HepG2 (cell line): ENCODE measurements around the gene RNF208. TPM values are rescaled to one million over a fixed set of nuclear protein-coding genes. Genes with fewer than 3 reads are reported as not detected.

Source experiments
- ATF1 ChIP-seq: IDR thresholded peaks from 2 replicates; pipeline ENCODE4 v1.6.1; 2016; ENCODE audit warnings: mild to moderate bottlenecking, control low read depth
- ERF ChIP-seq: IDR thresholded peaks from 2 replicates; pipeline ENCODE4 v1.6.1; 2018; ENCODE audit warnings: missing biosample characterization, missing genetic modification reagents
- MIER3 ChIP-seq: IDR thresholded peaks from 2 replicates; pipeline ENCODE4 v1.6.1; 2016; ENCODE audit warnings: missing compliant biosample characterization, borderline replicate concordance
- PHF5A ChIP-seq: IDR thresholded peaks from one replicate; pipeline ENCODE4 v1.6.1; 2018; ENCODE audit warnings: low read depth, missing genetic modification reagents; ENCODE audit not compliant: unreplicated experiment
- POLR2AphosphoS5 ChIP-seq: IDR thresholded peaks from 2 replicates; pipeline ENCODE4 v1.6.1; 2012; ENCODE audit warnings: low read depth, low read length
- RAD21 ChIP-seq: fragments of 450-650 bp; formaldehyde crosslinking; IDR thresholded peaks from 2 replicates; pipeline ENCODE4 v1.5.0; 2020; ENCODE audit warnings: mild to moderate bottlenecking
- SAFB2 ChIP-seq: sonication (generic); formaldehyde crosslinking; IDR thresholded peaks from 2 replicates; pipeline ENCODE4 v1.5.1; 2020; ENCODE audit warnings: missing genetic modification reagents, low read depth, mild to moderate bottlenecking, borderline replicate concordance
- SALL1 ChIP-seq: sonication (generic); formaldehyde crosslinking; IDR thresholded peaks from 2 replicates; pipeline ENCODE4 v1.8.0; 2022; ENCODE audit warnings: mild to moderate bottlenecking, missing genetic modification reagents
- SIN3A ChIP-seq: IDR thresholded peaks from 2 replicates; pipeline ENCODE4 v1.6.1; 2011; ENCODE audit warnings: low read depth, mild to moderate bottlenecking, control low read depth, low read length, borderline replicate concordance
- SRSF4 ChIP-seq: fragments of 200-400 bp; formaldehyde crosslinking; IDR thresholded peaks from one replicate; pipeline ENCODE4 v1.6.1; 2018; ENCODE audit warnings: mild to moderate bottlenecking, low read depth, low read length, moderate library complexity; ENCODE audit not compliant: poor library complexity, severe bottlenecking
- SRSF9 ChIP-seq: fragments of 200-400 bp; formaldehyde crosslinking; IDR thresholded peaks from 2 replicates; pipeline ENCODE4 v1.6.1; 2018; ENCODE audit warnings: borderline replicate concordance, mild to moderate bottlenecking, low read depth, low read length; ENCODE audit not compliant: insufficient read depth, poor library complexity, severe bottlenecking
- ZNF274 ChIP-seq: sonication (generic); formaldehyde crosslinking; IDR thresholded peaks from 2 replicates; pipeline ENCODE4 v1.5.1; 2020; ENCODE audit warnings: mild to moderate bottlenecking, missing genetic modification reagents
- ZNF337 ChIP-seq: sonication (generic); formaldehyde crosslinking; IDR thresholded peaks from 2 replicates; pipeline ENCODE4 v1.5.1; 2020; ENCODE audit warnings: missing genetic modification reagents, low read depth, mild to moderate bottlenecking, borderline replicate concordance
- ZNF530 ChIP-seq: sonication (generic); formaldehyde crosslinking; IDR thresholded peaks from 2 replicates; pipeline ENCODE4 v1.5.0; 2020; ENCODE audit warnings: low read depth, mild to moderate bottlenecking, missing genetic modification reagents
- ZNF768 ChIP-seq: sonication (generic); formaldehyde crosslinking; IDR thresholded peaks from 2 replicates; pipeline ENCODE4 v1.4.0; 2020; ENCODE audit warnings: missing genetic modification reagents
- ZNF775 ChIP-seq: sonication (generic); formaldehyde crosslinking; IDR thresholded peaks from 2 replicates; pipeline ENCODE4 v1.4.0; 2020; ENCODE audit warnings: missing genetic modification reagents, mild to moderate bottlenecking, moderate library complexity, borderline replicate concordance
- ZSCAN22 ChIP-seq: sonication (generic); formaldehyde crosslinking; IDR thresholded peaks from 2 replicates; pipeline ENCODE4 v1.4.0; 2020; ENCODE audit warnings: mild to moderate bottlenecking, missing genetic modification reagents
- polyA plus RNA-seq, 8 experiments: library from polyadenylated mRNA; depleted of rRNA in 3 of 8; stranded (reverse) in 7 of 8; unstranded in 1 of 8; fragments of >200 nt; fragmentation: Illumina TruSeq in 4 of 8; extraction: Trizol in 4 of 8; gene quantifications; 2 replicates each; pipeline versions ENCODE4 v1.2.1 to v1.2.3, GENCODE V29; 2011 to 2016; ENCODE audit warnings: low read depth in 4 of 8, missing spikeins in 1 of 8, mixed read lengths in 1 of 8; ENCODE audit not compliant: insufficient read depth in 1 of 8
- total RNA-seq, 5 experiments: library from RNA; depleted of rRNA; stranded (reverse); fragments of >200 nt; fragmentation: Illumina TruSeq; extraction: Trizol; gene quantifications; 2 replicates each; pipeline ENCODE4 v1.2.3, GENCODE V29; 2016; ENCODE audit warnings: low read depth in 1 of 5
- TF ChIP-seq, protein P1 (sequence below): sonication (generic); formaldehyde crosslinking; IDR thresholded peaks from 2 replicates; pipeline ENCODE4 v1.8.1; 2022; ENCODE audit warnings: mild to moderate bottlenecking, missing genetic modification reagents
- TF ChIP-seq, protein P2 (sequence below): sonication (generic); formaldehyde crosslinking; IDR thresholded peaks from 2 replicates; pipeline ENCODE4 v1.8.0; 2022; ENCODE audit warnings: missing genetic modification reagents, mild to moderate bottlenecking, borderline replicate concordance
- TF ChIP-seq, protein P3 (sequence below): sonication (generic); formaldehyde crosslinking; IDR thresholded peaks from 2 replicates; pipeline ENCODE4 v1.4.0; 2020; ENCODE audit warnings: mild to moderate bottlenecking, missing genetic modification reagents
- TF ChIP-seq, protein P4 (sequence below): sonication (generic); formaldehyde crosslinking; IDR thresholded peaks from 2 replicates; pipeline ENCODE4 v1.9.0; 2021; ENCODE audit warnings: missing genetic modification reagents, mild to moderate bottlenecking, borderline replicate concordance

RNF208 gene
- total and polyA plus RNA-seq, 2 of the 13 experiments (the other 11 are each of a cell fraction or from before 2014, with no cell fraction given), result 1.6 to 2.1 TPM

DNA sequence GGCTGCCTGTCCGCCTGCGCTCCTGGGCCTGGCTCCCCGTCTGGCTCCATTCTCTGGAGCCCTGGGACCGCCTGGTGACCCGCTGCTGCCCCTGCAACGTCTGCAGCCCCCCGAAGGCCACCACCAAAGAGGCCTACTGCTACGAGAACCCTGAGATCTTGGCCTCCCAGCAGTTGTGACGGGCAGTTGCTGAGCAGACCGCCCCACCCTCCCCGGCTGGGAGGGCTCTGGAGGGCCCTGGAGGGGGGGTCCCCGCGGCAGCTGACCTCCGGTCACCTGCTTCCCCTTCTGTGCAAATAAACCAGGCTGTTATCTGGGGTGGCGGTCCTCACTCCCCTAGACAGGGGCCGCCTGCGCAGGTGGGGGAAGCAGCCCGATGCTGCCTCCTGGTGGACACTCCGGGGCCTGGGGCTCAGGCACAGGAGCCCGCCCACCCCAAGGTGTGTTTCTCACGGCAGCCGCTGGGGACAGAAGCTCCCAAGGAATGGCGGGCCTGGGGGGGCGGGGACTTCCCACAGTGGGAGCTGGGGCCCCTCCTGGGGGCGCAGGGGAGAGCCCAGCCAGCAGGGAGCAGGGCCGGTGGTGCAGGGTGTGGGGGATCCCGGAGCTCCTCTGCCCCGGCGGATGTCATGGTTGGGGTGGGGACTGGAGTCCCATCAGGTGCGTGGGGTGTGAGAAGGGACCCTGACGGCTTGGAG lies 14.3 kb upstream of the RNF208 start (continued):
- TF ChIP-seq ATF1 (CRISPR knock-in tag) (no peak), ZSCAN22 (CRISPR knock-in tag) (no peak), SRSF4 (no peak), MIER3 (CRISPR knock-in tag) (no peak), SIN3A (no peak; the same call in 1 of the 2 replicates), ZNF274 (peak; percentile 56; the same call in 1 of the 2 replicates), SRSF9 (no peak), PHF5A (CRISPR knock-in tag) (peak; percentile 70), ZNF530 (CRISPR knock-in tag) (no peak), SAFB2 (CRISPR knock-in tag) (peak; percentile 91; the same call in 1 of the 2 replicates), SALL1 (CRISPR knock-in tag) (peak; percentile 84), ERF (CRISPR knock-in tag) (peak; percentile 78; the same call in 1 of the 2 replicates), POLR2AphosphoS5 (peak; percentile 70), ZNF337 (CRISPR knock-in tag) (no peak), ZNF775 (CRISPR knock-in tag) (no peak), ZNF768 (no peak), RAD21 (CRISPR knock-in tag) (peak; percentile 94)
- TF ChIP-seq, protein P1, sequence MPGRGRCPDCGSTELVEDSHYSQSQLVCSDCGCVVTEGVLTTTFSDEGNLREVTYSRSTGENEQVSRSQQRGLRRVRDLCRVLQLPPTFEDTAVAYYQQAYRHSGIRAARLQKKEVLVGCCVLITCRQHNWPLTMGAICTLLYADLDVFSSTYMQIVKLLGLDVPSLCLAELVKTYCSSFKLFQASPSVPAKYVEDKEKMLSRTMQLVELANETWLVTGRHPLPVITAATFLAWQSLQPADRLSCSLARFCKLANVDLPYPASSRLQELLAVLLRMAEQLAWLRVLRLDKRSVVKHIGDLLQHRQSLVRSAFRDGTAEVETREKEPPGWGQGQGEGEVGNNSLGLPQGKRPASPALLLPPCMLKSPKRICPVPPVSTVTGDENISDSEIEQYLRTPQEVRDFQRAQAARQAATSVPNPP (CRISPR knock-in tag), result no peak
- TF ChIP-seq, protein P2, sequence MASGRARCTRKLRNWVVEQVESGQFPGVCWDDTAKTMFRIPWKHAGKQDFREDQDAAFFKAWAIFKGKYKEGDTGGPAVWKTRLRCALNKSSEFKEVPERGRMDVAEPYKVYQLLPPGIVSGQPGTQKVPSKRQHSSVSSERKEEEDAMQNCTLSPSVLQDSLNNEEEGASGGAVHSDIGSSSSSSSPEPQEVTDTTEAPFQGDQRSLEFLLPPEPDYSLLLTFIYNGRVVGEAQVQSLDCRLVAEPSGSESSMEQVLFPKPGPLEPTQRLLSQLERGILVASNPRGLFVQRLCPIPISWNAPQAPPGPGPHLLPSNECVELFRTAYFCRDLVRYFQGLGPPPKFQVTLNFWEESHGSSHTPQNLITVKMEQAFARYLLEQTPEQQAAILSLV (CRISPR knock-in tag), result peak; percentile 21; the same call in 1 of the 2 replicates
- TF ChIP-seq, protein P3, sequence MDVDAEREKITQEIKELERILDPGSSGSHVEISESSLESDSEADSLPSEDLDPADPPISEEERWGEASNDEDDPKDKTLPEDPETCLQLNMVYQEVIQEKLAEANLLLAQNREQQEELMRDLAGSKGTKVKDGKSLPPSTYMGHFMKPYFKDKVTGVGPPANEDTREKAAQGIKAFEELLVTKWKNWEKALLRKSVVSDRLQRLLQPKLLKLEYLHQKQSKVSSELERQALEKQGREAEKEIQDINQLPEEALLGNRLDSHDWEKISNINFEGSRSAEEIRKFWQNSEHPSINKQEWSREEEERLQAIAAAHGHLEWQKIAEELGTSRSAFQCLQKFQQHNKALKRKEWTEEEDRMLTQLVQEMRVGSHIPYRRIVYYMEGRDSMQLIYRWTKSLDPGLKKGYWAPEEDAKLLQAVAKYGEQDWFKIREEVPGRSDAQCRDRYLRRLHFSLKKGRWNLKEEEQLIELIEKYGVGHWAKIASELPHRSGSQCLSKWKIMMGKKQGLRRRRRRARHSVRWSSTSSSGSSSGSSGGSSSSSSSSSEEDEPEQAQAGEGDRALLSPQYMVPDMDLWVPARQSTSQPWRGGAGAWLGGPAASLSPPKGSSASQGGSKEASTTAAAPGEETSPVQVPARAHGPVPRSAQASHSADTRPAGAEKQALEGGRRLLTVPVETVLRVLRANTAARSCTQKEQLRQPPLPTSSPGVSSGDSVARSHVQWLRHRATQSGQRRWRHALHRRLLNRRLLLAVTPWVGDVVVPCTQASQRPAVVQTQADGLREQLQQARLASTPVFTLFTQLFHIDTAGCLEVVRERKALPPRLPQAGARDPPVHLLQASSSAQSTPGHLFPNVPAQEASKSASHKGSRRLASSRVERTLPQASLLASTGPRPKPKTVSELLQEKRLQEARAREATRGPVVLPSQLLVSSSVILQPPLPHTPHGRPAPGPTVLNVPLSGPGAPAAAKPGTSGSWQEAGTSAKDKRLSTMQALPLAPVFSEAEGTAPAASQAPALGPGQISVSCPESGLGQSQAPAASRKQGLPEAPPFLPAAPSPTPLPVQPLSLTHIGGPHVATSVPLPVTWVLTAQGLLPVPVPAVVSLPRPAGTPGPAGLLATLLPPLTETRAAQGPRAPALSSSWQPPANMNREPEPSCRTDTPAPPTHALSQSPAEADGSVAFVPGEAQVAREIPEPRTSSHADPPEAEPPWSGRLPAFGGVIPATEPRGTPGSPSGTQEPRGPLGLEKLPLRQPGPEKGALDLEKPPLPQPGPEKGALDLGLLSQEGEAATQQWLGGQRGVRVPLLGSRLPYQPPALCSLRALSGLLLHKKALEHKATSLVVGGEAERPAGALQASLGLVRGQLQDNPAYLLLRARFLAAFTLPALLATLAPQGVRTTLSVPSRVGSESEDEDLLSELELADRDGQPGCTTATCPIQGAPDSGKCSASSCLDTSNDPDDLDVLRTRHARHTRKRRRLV (CRISPR knock-in tag), result peak; percentile 42; the same call in 1 of the 2 replicates
- TF ChIP-seq, protein P4, sequence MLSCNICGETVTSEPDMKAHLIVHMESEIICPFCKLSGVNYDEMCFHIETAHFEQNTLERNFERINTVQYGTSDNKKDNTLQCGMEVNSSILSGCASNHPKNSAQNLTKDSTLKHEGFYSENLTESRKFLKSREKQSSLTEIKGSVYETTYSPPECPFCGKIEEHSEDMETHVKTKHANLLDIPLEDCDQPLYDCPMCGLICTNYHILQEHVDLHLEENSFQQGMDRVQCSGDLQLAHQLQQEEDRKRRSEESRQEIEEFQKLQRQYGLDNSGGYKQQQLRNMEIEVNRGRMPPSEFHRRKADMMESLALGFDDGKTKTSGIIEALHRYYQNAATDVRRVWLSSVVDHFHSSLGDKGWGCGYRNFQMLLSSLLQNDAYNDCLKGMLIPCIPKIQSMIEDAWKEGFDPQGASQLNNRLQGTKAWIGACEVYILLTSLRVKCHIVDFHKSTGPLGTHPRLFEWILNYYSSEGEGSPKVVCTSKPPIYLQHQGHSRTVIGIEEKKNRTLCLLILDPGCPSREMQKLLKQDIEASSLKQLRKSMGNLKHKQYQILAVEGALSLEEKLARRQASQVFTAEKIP, result no peak
